GM19023 (cell line): ENCODE results near the gene CPLX3.

Experiments
- ATAC-seq: cut with Tn5 transposase; IDR thresholded peaks from one replicate; pipeline ENCODE4 v1.9.1; 2021; ENCODE audit warnings: mild to moderate bottlenecking, moderate library complexity; ENCODE audit not compliant: unreplicated experiment

CPLX3 gene

GRCh38 chr15:74869726-74870407 is 43.4 kb downstream of the CPLX3 start:
- ATAC-seq, result peak; percentile 47

GRCh38 chr15:74870436-74871215 is 44.2 kb downstream of the CPLX3 start:
- no peak for ATAC-seq

- no peak for ATAC-seq
These were observed 46.2 kb downstream of the CPLX3 start for GRCh38 chr15:74872702-74873035.

DNA sequence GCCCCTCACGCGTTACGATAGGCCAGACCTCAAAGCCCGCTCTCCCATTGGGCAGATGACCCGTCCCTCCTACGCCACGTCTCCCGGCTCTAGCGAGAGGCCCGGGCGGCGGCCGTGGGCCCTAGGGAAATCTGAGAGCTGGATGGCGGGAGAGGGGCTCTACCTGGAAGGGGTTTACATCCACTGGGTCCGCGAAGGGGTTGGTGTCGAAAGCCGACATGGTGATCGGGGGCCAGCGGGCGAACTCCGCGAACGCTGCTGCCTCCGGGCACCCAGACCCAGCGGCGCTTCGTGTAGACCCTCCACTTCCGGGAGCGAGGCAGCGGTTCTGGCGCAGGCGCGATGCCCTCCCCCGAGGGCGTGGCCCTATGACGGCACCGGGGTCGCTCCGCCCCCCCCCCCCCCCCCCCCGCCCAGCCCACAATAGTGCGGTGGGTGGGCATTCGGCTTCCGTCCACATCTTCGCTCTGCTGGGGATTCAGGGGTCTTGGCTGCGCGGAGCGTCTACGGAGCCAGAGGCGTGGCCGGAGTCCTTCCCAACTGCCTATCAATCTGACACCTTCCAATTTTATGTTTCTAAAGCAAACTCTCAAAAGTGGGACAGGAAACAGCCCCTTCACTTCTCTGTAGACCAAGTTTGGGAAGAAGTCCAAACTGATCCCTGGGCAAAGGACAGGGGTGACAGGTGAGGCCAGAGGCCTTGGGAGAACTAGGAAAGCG is 46.8 kb downstream of the CPLX3 start, which contains the start of gene SCAMP2:
Gene SCAMP2 (minus strand): TSS at position 330 of the 720 bp plus-strand sequence. CDS start 110 bp downstream, at position 220.
- peak; percentile 76 for ATAC-seq

- no peak for ATAC-seq
These were observed 47.5 kb downstream of the CPLX3 start for GRCh38 chr15:74873756-74874424.

DNA sequence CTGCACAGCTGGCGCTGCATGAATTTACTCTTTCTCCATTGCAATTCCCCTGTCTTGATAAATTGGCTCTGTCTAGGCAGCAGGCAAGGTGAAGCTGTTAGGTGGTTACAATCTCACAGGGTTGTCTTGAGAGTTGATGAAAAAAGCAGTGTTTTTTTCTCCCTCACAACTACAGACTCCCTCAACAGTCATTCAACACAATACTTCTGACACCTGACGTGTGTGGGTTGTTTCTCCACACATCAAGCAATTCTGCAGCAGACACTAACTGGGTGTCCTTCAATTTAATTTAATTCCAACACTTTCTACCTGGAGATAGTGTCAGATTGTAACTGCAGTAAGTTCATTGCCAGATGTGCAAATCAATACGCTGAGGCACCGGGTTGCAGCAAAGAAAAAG is 51.8 kb downstream of the CPLX3 start:
- ATAC-seq, result no peak
